Activated CD8-positive, alpha-beta T cell treated with anti-CD3 and anti-CD28 coated beads for 36 hours (primary cell): ENCODE results near the gene PLEKHB1. TPM values are rescaled to one million over a fixed set of nuclear protein-coding genes. Genes with fewer than 3 reads are reported as not detected.

Experiments
- ATAC-seq: fragments of 200-7000 bp; cut with Tn5 transposase; one replicate; pipeline ENCODE4 v1.10.0; 2021; ENCODE audit warnings: mild to moderate bottlenecking, moderate library complexity
- CTCF ChIA-PET: fragments of 350-600 bp; sonication (Branson Sonifier 250); formaldehyde crosslinking; loops from one replicate; lab custom pipeline; 2021; ENCODE audit warnings: antibody characterized with exemption; lab: Charles Lee
- POLR2A ChIA-PET: fragments of 350-600 bp; sonication (Branson Sonifier 250); formaldehyde crosslinking; loops from one replicate; lab custom pipeline; 2021; ENCODE audit warnings: antibody characterized with exemption; lab: Charles Lee
- DNase-seq: peaks from one replicate; pipeline ENCODE4 v3.0.0-alpha.2; 2020
- H3K27ac Mint-ChIP-seq: one replicate; pipeline ENCODE4 v1.8.0; 2021; ENCODE audit warnings: mild to moderate bottlenecking, mixed read lengths
- H3K27me3 Mint-ChIP-seq: one replicate; pipeline ENCODE4 v1.8.0; 2021; ENCODE audit warnings: mixed read lengths
- H3K36me3 Mint-ChIP-seq: one replicate; pipeline ENCODE4 v1.8.0; 2021; ENCODE audit warnings: low read depth, mixed read lengths
- H3K4me1 Mint-ChIP-seq: one replicate; pipeline ENCODE4 v1.8.0; 2021; ENCODE audit warnings: low read depth, mixed read lengths
- H3K4me3 Mint-ChIP-seq: one replicate; pipeline ENCODE4 v1.8.0; 2021; ENCODE audit warnings: mild to moderate bottlenecking, moderate library complexity, mixed read lengths
- H3K9me3 Mint-ChIP-seq: one replicate; pipeline ENCODE4 v1.8.0; 2021; ENCODE audit warnings: mixed read lengths
- intact Hi-C: fragments of 100-400 bp; cut with micrococcal nuclease; formaldehyde crosslinking; loops from one replicate; pipeline ENCODE4 v1.10.0; 2022
- total RNA-seq, 2 experiments: library from RNA; stranded (reverse); gene quantifications; one replicate each; pipeline ENCODE4 v1.2.3, GENCODE V29; 2021
- TF ChIP-seq, protein P1 (sequence below): fragments of 200-600 bp; IDR thresholded peaks from one replicate; pipeline ENCODE4 v1.8.0; 2022; ENCODE audit warnings: antibody characterized with exemption, mild to moderate bottlenecking

Gene PLEKHB1
- total RNA-seq, 2 experiments from 2014 or later, result 8.6 to 11.8 TPM

DNA sequence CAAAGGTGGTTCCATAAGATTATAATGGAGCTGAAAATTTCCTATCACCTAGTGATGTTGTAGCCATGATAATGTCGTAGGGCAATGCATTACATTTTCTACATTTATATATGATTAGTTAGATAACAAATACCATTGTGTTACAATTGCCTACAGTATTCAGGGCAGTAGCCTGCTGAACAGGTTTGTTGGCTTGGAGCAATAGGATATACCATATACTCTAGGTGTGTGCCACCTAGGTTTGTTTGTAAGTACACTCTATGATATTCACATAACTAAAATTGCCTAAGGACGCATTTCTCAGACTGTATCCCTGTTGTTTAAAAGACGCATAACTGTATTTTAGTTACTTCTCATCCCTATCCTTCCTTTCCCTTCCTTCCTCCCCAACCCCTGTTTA lies 13.6 kb downstream of the PLEKHB1 start:
- CTCF ChIA-PET, result interaction anchor here (0.8 to 7.0 kb wide), 35 partner anchors 10 to 386 kb away, joined by 3 to 198 read pairs (median 6); partner anchors contain the start of genes ARHGEF17, FAM168A and PLEKHB1
- Mint-ChIP-seq H3K4me1 (peaks cover 2% of the 10 kb centered on the region), H3K27me3 (no peaks in the 10 kb centered on the region), H3K27ac (no peak overlapping the region), H3K4me3 (no peak overlapping the region), H3K9me3 (no peaks in the 10 kb centered on the region), H3K36me3 (no peaks in the 10 kb centered on the region)
- POLR2A ChIA-PET, result interaction anchor here (0.7 to 2.9 kb wide), 4 partner anchors 12 to 938 kb away, joined by 3 to 14 read pairs (median 6); no protein-coding TSS in a partner anchor
- intact Hi-C loops, result loop anchor here (2.0 to 5.0 kb wide), 2 partner anchors 35 to 308 kb away; no protein-coding TSS in a partner anchor
- ATAC-seq, result no peak
- TF ChIP-seq, protein P1, sequence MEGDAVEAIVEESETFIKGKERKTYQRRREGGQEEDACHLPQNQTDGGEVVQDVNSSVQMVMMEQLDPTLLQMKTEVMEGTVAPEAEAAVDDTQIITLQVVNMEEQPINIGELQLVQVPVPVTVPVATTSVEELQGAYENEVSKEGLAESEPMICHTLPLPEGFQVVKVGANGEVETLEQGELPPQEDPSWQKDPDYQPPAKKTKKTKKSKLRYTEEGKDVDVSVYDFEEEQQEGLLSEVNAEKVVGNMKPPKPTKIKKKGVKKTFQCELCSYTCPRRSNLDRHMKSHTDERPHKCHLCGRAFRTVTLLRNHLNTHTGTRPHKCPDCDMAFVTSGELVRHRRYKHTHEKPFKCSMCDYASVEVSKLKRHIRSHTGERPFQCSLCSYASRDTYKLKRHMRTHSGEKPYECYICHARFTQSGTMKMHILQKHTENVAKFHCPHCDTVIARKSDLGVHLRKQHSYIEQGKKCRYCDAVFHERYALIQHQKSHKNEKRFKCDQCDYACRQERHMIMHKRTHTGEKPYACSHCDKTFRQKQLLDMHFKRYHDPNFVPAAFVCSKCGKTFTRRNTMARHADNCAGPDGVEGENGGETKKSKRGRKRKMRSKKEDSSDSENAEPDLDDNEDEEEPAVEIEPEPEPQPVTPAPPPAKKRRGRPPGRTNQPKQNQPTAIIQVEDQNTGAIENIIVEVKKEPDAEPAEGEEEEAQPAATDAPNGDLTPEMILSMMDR, result no peak
- no peak for DNase-seq

DNA sequence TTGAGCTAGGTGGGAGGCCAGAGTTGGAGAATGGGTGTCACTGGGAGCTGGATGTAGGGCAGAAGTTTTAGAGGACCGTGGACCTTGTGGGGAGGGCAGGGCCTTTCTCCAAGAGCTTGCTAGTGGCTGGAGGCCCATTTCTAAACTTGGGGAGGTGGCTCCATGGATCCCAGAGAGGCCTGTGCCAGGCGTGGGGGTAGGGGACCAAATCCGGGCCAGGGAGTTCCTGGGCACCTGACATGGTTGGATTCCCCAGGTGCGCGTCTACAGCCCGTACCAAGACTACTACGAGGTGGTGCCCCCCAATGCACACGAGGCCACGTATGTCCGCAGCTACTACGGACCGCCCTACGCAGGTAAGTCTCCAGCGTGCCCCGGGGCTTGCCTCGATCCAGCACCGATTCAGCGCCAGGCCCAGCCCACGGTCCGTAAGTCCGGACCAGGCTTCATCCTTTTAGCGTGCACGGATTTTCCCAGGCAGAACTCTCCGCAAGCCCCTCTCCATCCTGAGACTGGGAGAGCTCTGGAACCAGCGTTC lies 14.2 kb downstream of the PLEKHB1 start:
- H3K9me3 Mint-ChIP-seq, result no peaks in the 10 kb centered on the region
- ChIA-PET CTCF (interaction anchor here (0.6 to 7.0 kb wide), 50 partner anchors 9 to 386 kb away, joined by 3 to 198 read pairs (median 4); partner anchors contain the start of genes ARHGEF17, FAM168A and PLEKHB1), POLR2A (interaction anchor here (0.7 to 2.9 kb wide), 4 partner anchors 13 to 938 kb away, joined by 3 to 14 read pairs (median 6); no protein-coding TSS in a partner anchor)
- H3K27ac Mint-ChIP-seq, result no peak overlapping the region
- no peaks in the 10 kb centered on the region for H3K36me3 Mint-ChIP-seq
- ATAC-seq (peak; percentile 40), DNase-seq (no peak)
- intact Hi-C loops, result loop anchor here (2.0 to 5.0 kb wide), 2 partner anchors 36 to 308 kb away; no protein-coding TSS in a partner anchor
- no peaks in the 10 kb centered on the region for H3K27me3 Mint-ChIP-seq
- H3K4me1 Mint-ChIP-seq, result peaks cover 2% of the 10 kb centered on the region
- TF ChIP-seq, protein P1, result no peak
- H3K4me3 Mint-ChIP-seq, result peak overlapping the region; percentile 29

DNA sequence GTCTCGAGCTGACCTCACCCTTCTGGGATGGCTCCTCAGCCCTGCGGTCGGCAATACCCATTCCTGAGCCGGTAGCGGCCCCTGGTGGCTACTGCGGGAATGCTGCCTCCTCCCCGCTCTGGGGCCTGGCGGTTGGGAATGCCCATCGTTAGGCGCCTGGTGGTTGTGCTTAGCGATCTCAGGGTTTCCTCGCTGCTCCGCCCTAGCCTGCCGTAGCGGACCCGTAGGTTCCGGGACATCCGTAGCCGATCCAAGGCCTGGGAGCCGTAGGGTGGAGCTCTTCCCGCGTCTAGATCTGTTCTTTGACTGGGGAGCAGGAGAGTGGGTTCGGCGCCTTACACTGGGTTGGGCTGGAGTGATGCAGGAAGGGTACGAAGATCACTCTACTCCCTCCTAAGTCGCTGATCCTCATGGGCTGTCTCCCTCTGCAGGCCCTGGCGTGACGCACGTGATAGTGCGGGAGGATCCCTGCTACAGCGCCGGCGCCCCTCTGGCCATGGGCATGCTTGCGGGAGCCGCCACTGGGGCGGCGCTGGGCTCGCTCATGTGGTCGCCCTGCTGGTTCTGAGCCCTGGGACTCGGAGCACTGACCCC lies 14.8 kb downstream of the PLEKHB1 start:
- ChIA-PET CTCF (interaction anchor here (0.6 to 7.0 kb wide), 59 partner anchors 9 to 385 kb away, joined by 3 to 198 read pairs (median 4); partner anchors contain the start of genes ARHGEF17, FAM168A and PLEKHB1), POLR2A (interaction anchor here (0.5 to 2.9 kb wide), 8 partner anchors 13 to 284 kb away, joined by 3 to 14 read pairs (median 3); no protein-coding TSS in a partner anchor)
- Mint-ChIP-seq H3K9me3 (no peaks in the 10 kb centered on the region), H3K4me1 (no peaks in the 10 kb centered on the region), H3K27ac (no peak overlapping the region), H3K4me3 (peak overlapping the region; percentile 29), H3K36me3 (no peaks in the 10 kb centered on the region), H3K27me3 (no peaks in the 10 kb centered on the region)
- TF ChIP-seq, protein P1, result peak; percentile 99
- ATAC-seq, result peak; percentile 94
- peak; percentile 87 for DNase-seq
- intact Hi-C loops, result loop anchor here (2.0 to 5.0 kb wide), 2 partner anchors 36 to 309 kb away; no protein-coding TSS in a partner anchor

DNA sequence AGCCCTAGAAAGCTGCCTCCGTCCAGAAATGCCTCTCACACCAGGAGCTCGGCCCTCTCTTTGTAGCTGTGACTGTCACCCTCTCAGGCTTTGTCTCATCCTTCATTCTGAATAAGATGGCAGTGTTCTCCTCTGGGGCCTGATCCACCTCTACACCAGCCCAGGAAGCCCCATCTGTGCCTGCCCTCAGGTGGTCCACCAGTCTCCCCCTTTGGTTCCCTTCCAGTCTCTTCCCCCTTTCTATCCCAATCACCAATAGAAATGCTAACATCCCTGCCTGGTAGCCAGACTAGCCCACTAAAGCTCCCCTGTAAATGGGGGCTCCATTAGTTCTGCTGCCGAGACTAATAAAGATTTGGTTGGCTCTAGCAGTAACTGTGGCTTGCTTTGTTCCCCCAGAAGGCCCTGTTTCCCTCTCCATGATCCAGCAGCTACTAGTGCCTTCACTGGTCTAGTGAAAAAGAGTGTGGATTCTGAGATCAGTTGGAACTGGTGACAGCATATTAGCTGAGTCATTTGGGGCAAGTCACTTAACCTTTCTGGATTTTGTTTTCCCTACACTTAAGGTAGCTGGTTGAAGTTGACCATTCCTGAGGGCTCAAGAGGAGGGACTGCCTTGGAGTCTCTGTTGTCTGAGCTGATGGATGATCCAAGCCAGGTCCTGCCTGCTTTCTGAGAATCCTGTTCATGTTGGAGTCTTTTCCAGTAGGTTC lies 16.2 kb downstream of the PLEKHB1 start:
- CTCF ChIA-PET, result interaction anchor here (1.0 to 7.0 kb wide), 13 partner anchors 14 to 356 kb away, joined by 3 to 198 read pairs (median 6); partner anchors contain the start of genes ARHGEF17 and PLEKHB1
- Mint-ChIP-seq H3K4me3 (no peak overlapping the region), H3K36me3 (no peaks in the 10 kb centered on the region), H3K9me3 (no peaks in the 10 kb centered on the region), H3K4me1 (no peaks in the 10 kb centered on the region), H3K27me3 (no peaks in the 10 kb centered on the region), H3K27ac (no peak overlapping the region)
- DNase-seq (no peak), ATAC-seq (no peak)
- intact Hi-C loops, result loop anchor here (5.0 kb wide), 1 partner anchor 310 kb away; no protein-coding TSS in a partner anchor
- POLR2A ChIA-PET, result interaction anchor here (0.8 to 2.9 kb wide), 5 partner anchors 9 to 285 kb away, joined by 3 to 10 read pairs (median 3); no protein-coding TSS in a partner anchor
- TF ChIP-seq, protein P1, result no peak
